ENCODE measurements around the gene ZBTB44. TPM values are rescaled to one million over a fixed set of nuclear protein-coding genes. Genes with fewer than 3 reads are reported as not detected.

The ZBTB44 gene
- total and polyA plus RNA-seq, 4 experiments from 2014 or later, result 3.0 to 76.2 (median 40.7) TPM

GRCh38 chr11:130212431-130212961 is 102.2 kb downstream of the ZBTB44 start:
- Mint-ChIP-seq H3K27ac (no peak overlapping the region), H3K4me1 (no peaks in the 10 kb centered on the region), H3K27me3 (peaks cover 5 to 9% of the 10 kb centered on the region in 2 donors), H3K36me3 (no peaks in the 10 kb centered on the region), H3K9me3 (no peaks in the 10 kb centered on the region), H3K4me3 (no peak overlapping the region)
- no peaks in the 10 kb centered on the region for H3K27me3 ChIP-seq (ENCODE audit: insufficient read depth, low read length)
- H3K4me1 ChIP-seq (ENCODE audit: insufficient read depth, low read length), result peaks cover 7% of the 10 kb centered on the region
- no peak for DNase-seq
- H3K36me3 ChIP-seq (ENCODE audit: insufficient read depth, low read length), result no peaks in the 10 kb centered on the region
- no peak overlapping the region for H3K27ac ChIP-seq (ENCODE audit: low read depth, low read length)
- no peaks in the 10 kb centered on the region for H3K9me3 ChIP-seq (ENCODE audit: control insufficient read depth in 1 of 2, low read length in 2 of 2)
- intact Hi-C loops (cut with micrococcal nuclease), result no loop called here
- no peak overlapping the region for H3K4me3 ChIP-seq (ENCODE audit: low read length in 2 of 2)
- POLR2A ChIA-PET (ENCODE audit: partially characterized antibody), result interaction anchor here (1.0 kb wide), 1 partner anchor 646 kb away, joined by 3 read pairs; no protein-coding TSS in a partner anchor
- CTCF ChIA-PET (ENCODE audit: partially characterized antibody), result interaction anchor here (0.7 to 1.9 kb wide), 26 partner anchors 9 to 650 kb away, joined by 3 to 34 read pairs (median 4); no protein-coding TSS in a partner anchor

GRCh38 chr11:130211781-130212401 is 102.8 kb downstream of the ZBTB44 start:
- Histone ChIP-seq H3K9me3 (ENCODE audit: control insufficient read depth in 1 of 2, low read length in 2 of 2) (no peaks in the 10 kb centered on the region), H3K27ac (ENCODE audit: low read depth, low read length) (no peak overlapping the region), H3K4me1 (ENCODE audit: insufficient read depth, low read length) (peaks cover 7% of the 10 kb centered on the region), H3K27me3 (ENCODE audit: insufficient read depth, low read length) (no peaks in the 10 kb centered on the region), H3K36me3 (ENCODE audit: insufficient read depth, low read length) (no peaks in the 10 kb centered on the region), H3K4me3 (ENCODE audit: low read length in 2 of 2) (no peak overlapping the region)
- intact Hi-C loops (cut with micrococcal nuclease), result no loop called here
- POLR2A ChIA-PET (ENCODE audit: partially characterized antibody), result no interaction called here
- CTCF ChIA-PET (ENCODE audit: partially characterized antibody), result interaction anchor here (0.9 to 1.9 kb wide), 14 partner anchors 9 to 651 kb away, joined by 3 to 34 read pairs (median 5); no protein-coding TSS in a partner anchor
- peaks cover 6 to 9% of the 10 kb centered on the region in 2 donors for H3K27me3 Mint-ChIP-seq
- H3K36me3 Mint-ChIP-seq, result no peaks in the 10 kb centered on the region
- H3K4me3 Mint-ChIP-seq, result no peak overlapping the region
- DNase-seq, result no peak
- H3K27ac Mint-ChIP-seq, result no peak overlapping the region
- H3K4me1 Mint-ChIP-seq, result no peaks in the 10 kb centered on the region
- H3K9me3 Mint-ChIP-seq, result no peaks in the 10 kb centered on the region

GRCh38 chr11:130211144-130211543 is 103.6 kb downstream of the ZBTB44 start:
- Histone ChIP-seq H3K4me1 (ENCODE audit: insufficient read depth, low read length) (peaks cover 7% of the 10 kb centered on the region), H3K36me3 (ENCODE audit: insufficient read depth, low read length) (no peaks in the 10 kb centered on the region), H3K27me3 (ENCODE audit: insufficient read depth, low read length) (no peaks in the 10 kb centered on the region), H3K4me3 (ENCODE audit: low read length in 2 of 2) (no peak overlapping the region), H3K9me3 (ENCODE audit: control insufficient read depth in 1 of 2, low read length in 2 of 2) (no peaks in the 10 kb centered on the region), H3K27ac (ENCODE audit: low read depth, low read length) (no peak overlapping the region)
- POLR2A ChIA-PET (ENCODE audit: partially characterized antibody), result no interaction called here
- Mint-ChIP-seq H3K4me1 (no peaks in the 10 kb centered on the region), H3K36me3 (no peaks in the 10 kb centered on the region), H3K27ac (no peak overlapping the region), H3K4me3 (no peak overlapping the region), H3K27me3 (peaks cover 6 to 9% of the 10 kb centered on the region in 2 donors), H3K9me3 (no peaks in the 10 kb centered on the region)
- intact Hi-C loops (cut with micrococcal nuclease), result no loop called here
- DNase-seq, result no peak
- CTCF ChIA-PET (ENCODE audit: partially characterized antibody), result no interaction called here

GRCh38 chr11:130209954-130210854 is 104.5 kb downstream of the ZBTB44 start:
- intact Hi-C loops (cut with micrococcal nuclease), result no loop called here
- H3K4me3 ChIP-seq (ENCODE audit: low read length in 2 of 2), result no peak overlapping the region
- no peak for DNase-seq

GRCh38 chr11:130209128-130209932 is 105.4 kb downstream of the ZBTB44 start:
- intact Hi-C loops (cut with micrococcal nuclease), result no loop called here
- H3K4me1 ChIP-seq (ENCODE audit: insufficient read depth, low read length), result peaks cover 7% of the 10 kb centered on the region
- no peak for DNase-seq

More at GRCh38 chr11:130209954-130210854, 104.5 kb downstream of the ZBTB44 start:
- no peaks in the 10 kb centered on the region for H3K36me3 Mint-ChIP-seq
- no peaks in the 10 kb centered on the region for H3K4me1 Mint-ChIP-seq
- ChIA-PET POLR2A (ENCODE audit: partially characterized antibody) (no interaction called here), CTCF (ENCODE audit: partially characterized antibody) (interaction anchor here (0.7 to 1.0 kb wide), 3 partner anchors 9 to 652 kb away, joined by 3 to 6 read pairs (median 3); no protein-coding TSS in a partner anchor)
- H3K4me1 ChIP-seq (ENCODE audit: insufficient read depth, low read length), result peaks cover 7% of the 10 kb centered on the region
- peaks cover 0 to 2% (median 0%) of the 10 kb centered on the region in 8 donors for H3K9me3 Mint-ChIP-seq
- peak overlapping the region in 1 of 7 donors; percentile 84 for H3K27ac Mint-ChIP-seq
- H3K4me3 Mint-ChIP-seq, result no peak overlapping the region
- no peaks in the 10 kb centered on the region for H3K36me3 ChIP-seq (ENCODE audit: insufficient read depth, low read length)
- H3K27me3 ChIP-seq (ENCODE audit: insufficient read depth, low read length), result no peaks in the 10 kb centered on the region
- no peak overlapping the region for H3K27ac ChIP-seq (ENCODE audit: low read depth, low read length)
- peaks cover 6 to 9% of the 10 kb centered on the region in 2 donors for H3K27me3 Mint-ChIP-seq
- no peaks in the 10 kb centered on the region for H3K9me3 ChIP-seq (ENCODE audit: control insufficient read depth in 1 of 2, low read length in 2 of 2)

GRCh38 chr11:130208241-130209127 is 106.2 kb downstream of the ZBTB44 start:
- no peaks in the 10 kb centered on the region for H3K4me1 Mint-ChIP-seq
- no peak for DNase-seq
- CTCF ChIA-PET (ENCODE audit: partially characterized antibody), result interaction anchor here (0.8 to 1.5 kb wide), 2 partner anchors 8 to 32 kb away, joined by 3 to 6 read pairs; no protein-coding TSS in a partner anchor
- Histone ChIP-seq H3K9me3 (ENCODE audit: control insufficient read depth in 1 of 2, low read length in 2 of 2) (no peaks in the 10 kb centered on the region), H3K4me3 (ENCODE audit: low read length in 2 of 2) (no peak overlapping the region), H3K4me1 (ENCODE audit: insufficient read depth, low read length) (peaks cover 6% of the 10 kb centered on the region), H3K27me3 (ENCODE audit: insufficient read depth, low read length) (no peaks in the 10 kb centered on the region), H3K36me3 (ENCODE audit: insufficient read depth, low read length) (no peaks in the 10 kb centered on the region), H3K27ac (ENCODE audit: low read depth, low read length) (no peak overlapping the region)
- H3K36me3 Mint-ChIP-seq, result no peaks in the 10 kb centered on the region
- H3K9me3 Mint-ChIP-seq, result peaks cover 0 to 2% (median 0%) of the 10 kb centered on the region in 8 donors
- H3K27ac Mint-ChIP-seq, result no peak overlapping the region
- peaks cover 6 to 9% of the 10 kb centered on the region in 2 donors for H3K27me3 Mint-ChIP-seq
- POLR2A ChIA-PET (ENCODE audit: partially characterized antibody), result no interaction called here
- no peak overlapping the region for H3K4me3 Mint-ChIP-seq
- intact Hi-C loops (cut with micrococcal nuclease), result no loop called here

More at GRCh38 chr11:130209128-130209932, 105.4 kb downstream of the ZBTB44 start:
- Mint-ChIP-seq H3K9me3 (peaks cover 0 to 2% (median 0%) of the 10 kb centered on the region in 8 donors), H3K4me3 (no peak overlapping the region), H3K27ac (no peak overlapping the region), H3K36me3 (no peaks in the 10 kb centered on the region), H3K27me3 (peaks cover 6 to 9% of the 10 kb centered on the region in 2 donors), H3K4me1 (no peaks in the 10 kb centered on the region)
- Histone ChIP-seq H3K9me3 (ENCODE audit: control insufficient read depth in 1 of 2, low read length in 2 of 2) (no peaks in the 10 kb centered on the region), H3K27ac (ENCODE audit: low read depth, low read length) (no peak overlapping the region), H3K4me3 (ENCODE audit: low read length in 2 of 2) (no peak overlapping the region), H3K27me3 (ENCODE audit: insufficient read depth, low read length) (no peaks in the 10 kb centered on the region), H3K36me3 (ENCODE audit: insufficient read depth, low read length) (no peaks in the 10 kb centered on the region)
- POLR2A ChIA-PET (ENCODE audit: partially characterized antibody), result no interaction called here
- CTCF ChIA-PET (ENCODE audit: partially characterized antibody), result interaction anchor here (0.8 to 1.0 kb wide), 3 partner anchors 8 to 653 kb away, joined by 3 to 6 read pairs (median 3); no protein-coding TSS in a partner anchor
